ENCODE measurements around the gene STAP2.
A peak's percentile ranks its signal among the peaks of the same experiment; 100 is the strongest.
"Not testable (repeated sequence)": the region's sequence is repeated elsewhere in the genome, so short reads cannot be mapped to it uniquely, and the experiment has no call there.

The STAP2 gene

GRCh38 chr19:4357921-4358326, 19.3 kb upstream of the STAP2 start:
- DNase-seq (ENCODE audit: low read depth in 2 of 2): no peak

GRCh38 chr19:4357095-4357797, 18.6 kb upstream of the STAP2 start:
- DNase-seq (ENCODE audit: low read depth in 2 of 2): no peak

- DNase-seq (ENCODE audit: low read depth in 2 of 2): no peak
Measured at GRCh38 chr19:4354897-4355296, 16.3 kb upstream of the STAP2 start.

- DNase-seq (ENCODE audit: low read depth in 2 of 2): no peak
Measured at GRCh38 chr19:4354282-4354681, 15.7 kb upstream of the STAP2 start.

GRCh38 chr19:4352701-4353121, 14.1 kb upstream of the STAP2 start:
- DNase-seq (ENCODE audit: low read depth in 2 of 2): peak in 1 of 2 donors; percentile 41

- DNase-seq (ENCODE audit: low read depth in 2 of 2): no peak
Measured at GRCh38 chr19:4350726-4351125, 12.1 kb upstream of the STAP2 start.

- DNase-seq (ENCODE audit: low read depth in 2 of 2): no peak
Measured at GRCh38 chr19:4350111-4350510, 11.5 kb upstream of the STAP2 start.

GRCh38 chr19:4349225-4349624, 10.6 kb upstream of the STAP2 start:
- not testable (repeated sequence) for DNase-seq (ENCODE audit: low read depth in 2 of 2)

GRCh38 chr19:4347521-4347920, 8.9 kb upstream of the STAP2 start:
- no peak for DNase-seq (ENCODE audit: low read depth in 2 of 2)

- no peak for DNase-seq (ENCODE audit: low read depth in 2 of 2)
Measured at GRCh38 chr19:4346020-4346383, 7.4 kb upstream of the STAP2 start.

- no peak for DNase-seq (ENCODE audit: low read depth in 2 of 2)
Measured at GRCh38 chr19:4345342-4346019, 6.9 kb upstream of the STAP2 start.

GRCh38 chr19:4343370-4344307, 5.0 kb upstream of the STAP2 start, which contains the start of gene MPND:
TSS of gene MPND (plus strand) at chr19:4343562. CDS start at chr19:4343594, 32 bp downstream.
- peak; percentile 82 to 83 for DNase-seq (ENCODE audit: low read depth in 2 of 2)

GRCh38 chr19:4342615-4343369, 4.2 kb upstream of the STAP2 start:
- DNase-seq (ENCODE audit: low read depth in 2 of 2): peak; percentile 74 to 85

- DNase-seq (ENCODE audit: low read depth in 2 of 2): no peak
Measured at GRCh38 chr19:4342314-4342614, 3.6 kb upstream of the STAP2 start.

GRCh38 chr19:4337906-4338440, 654 bp downstream of the STAP2 start:
- DNase-seq (ENCODE audit: low read depth in 2 of 2): no peak

- no peak for DNase-seq (ENCODE audit: low read depth in 2 of 2)
Measured at GRCh38 chr19:4334929-4335570, 3.6 kb downstream of the STAP2 start.

GRCh38 chr19:4329858-4330257, 8.8 kb downstream of the STAP2 start:
- DNase-seq (ENCODE audit: low read depth in 2 of 2): no peak

- DNase-seq (ENCODE audit: low read depth in 2 of 2): peak in 1 of 2 donors; percentile 35
Measured at GRCh38 chr19:4328991-4329681, 9.5 kb downstream of the STAP2 start.

GRCh38 chr19:4328243-4328990, 10.2 kb downstream of the STAP2 start:
- DNase-seq (ENCODE audit: low read depth in 2 of 2): peak; percentile 90 to 99

GRCh38 chr19:4327877-4328242, 10.8 kb downstream of the STAP2 start:
- DNase-seq (ENCODE audit: low read depth in 2 of 2): no peak
